GM18867 (cell line): Measurements from ENCODE around the gene KRTAP5-10.
"Not testable (repeated sequence)": the region's sequence is repeated elsewhere in the genome, so short reads cannot be mapped to it uniquely, and the experiment has no call there.

ENCODE experiments used
- ATAC-seq: cut with Tn5 transposase; IDR thresholded peaks from one replicate; pipeline ENCODE4 v1.9.1; 2021; ENCODE audit warnings: mild to moderate bottlenecking, moderate library complexity; ENCODE audit not compliant: unreplicated experiment

Gene KRTAP5-10

GRCh38 chr11:71571101-71571850 lies 5.9 kb downstream of the KRTAP5-10 start:
- not testable (repeated sequence) for ATAC-seq

GRCh38 chr11:71572811-71573210 lies 7.4 kb downstream of the KRTAP5-10 start:
- no peak for ATAC-seq

- ATAC-seq = no peak
Observed at GRCh38 chr11:71574418-71574817, 9.1 kb downstream of the KRTAP5-10 start.

- no peak for ATAC-seq
Observed at GRCh38 chr11:71575723-71576424, 10.5 kb downstream of the KRTAP5-10 start.

GRCh38 chr11:71576688-71577465 lies 11.5 kb downstream of the KRTAP5-10 start:
- ATAC-seq = not testable (repeated sequence)

- no peak for ATAC-seq
Observed at GRCh38 chr11:71577469-71578004, 12.2 kb downstream of the KRTAP5-10 start.

GRCh38 chr11:71579513-71579912 lies 14.2 kb downstream of the KRTAP5-10 start:
- not testable (repeated sequence) for ATAC-seq

GRCh38 chr11:71580057-71581003 lies 15.0 kb downstream of the KRTAP5-10 start:
- ATAC-seq = no peak

- ATAC-seq = no peak
Observed at GRCh38 chr11:71581826-71582225, 16.5 kb downstream of the KRTAP5-10 start.

- ATAC-seq = no peak
Observed at GRCh38 chr11:71582309-71582895, 17.0 kb downstream of the KRTAP5-10 start, which contains the start of gene KRTAP5-11. Gene KRTAP5-11 (minus strand): TSS chr11:71582875. CDS start chr11:71582837, 38 bp downstream.

GRCh38 chr11:71582969-71583368 lies 17.6 kb downstream of the KRTAP5-10 start:
- ATAC-seq = not testable (repeated sequence)

- ATAC-seq = not testable (repeated sequence)
Observed at GRCh38 chr11:71585673-71586072, 20.3 kb downstream of the KRTAP5-10 start.

- not testable (repeated sequence) for ATAC-seq
Observed at GRCh38 chr11:71588314-71588713, 23.0 kb downstream of the KRTAP5-10 start.

- ATAC-seq = not testable (repeated sequence)
Observed at GRCh38 chr11:71588822-71589545, 23.6 kb downstream of the KRTAP5-10 start.

- ATAC-seq = not testable (repeated sequence)
Observed at GRCh38 chr11:71589546-71589920, 24.2 kb downstream of the KRTAP5-10 start.

- ATAC-seq = not testable (repeated sequence)
Observed at GRCh38 chr11:71603221-71603620, 37.9 kb downstream of the KRTAP5-10 start.

- ATAC-seq = not testable (repeated sequence)
Observed at GRCh38 chr11:71604798-71605488, 39.6 kb downstream of the KRTAP5-10 start.

- not testable (repeated sequence) for ATAC-seq
Observed at GRCh38 chr11:71606853-71607519, 41.6 kb downstream of the KRTAP5-10 start.
